H1 (cell line): Measurements from ENCODE around the gene PLPP2. TPM values are rescaled to one million over a fixed set of nuclear protein-coding genes. Genes with fewer than 3 reads are reported as not detected.

Experiments
- CTCF ChIA-PET: fragments of 300-600 bp; sonication (Branson Sonifier 250); formaldehyde crosslinking; loops from one replicate; lab custom pipeline; 2021; ENCODE audit not compliant: partially characterized antibody; lab: Charles Lee
- POLR2A ChIA-PET: fragments of 300-600 bp; sonication (Branson Sonifier 250); formaldehyde crosslinking; loops from one replicate; lab custom pipeline; 2021; ENCODE audit warnings: inconsistent platforms; ENCODE audit not compliant: partially characterized antibody; lab: Charles Lee
- DNase-seq, 2 experiments: peaks; one replicate each; pipeline versions ENCODE4 v3.0.0 to v3.0.0-alpha.2; 2010 to 2022; ENCODE audit warnings: low spot score in 2 of 2, low read depth in 1 of 2, mixed read lengths in 1 of 2
- FAIRE-seq: peaks from 2 replicates; lab custom pipeline; 2011; peaks lifted over from hg19 to GRCh38; lab: Jason Lieb, UNC
- H2AFZ ChIP-seq: 2 replicates; pipeline ENCODE4 v1.8.1; 2012; ENCODE audit warnings: low read length, inconsistent platforms
- H2AK5ac ChIP-seq: 2 replicates; pipeline ENCODE4 v1.6.1; 2013; ENCODE audit warnings: low read depth, low read length
- H2BK120ac ChIP-seq: replicated peaks from 2 replicates; pipeline ENCODE3; 2013; ENCODE audit warnings: low read depth, low read length, inconsistent platforms
- H2BK12ac ChIP-seq: 2 replicates; pipeline ENCODE4 v1.6.1; 2013; ENCODE audit warnings: low read depth, low read length
- H2BK15ac ChIP-seq: 2 replicates; pipeline ENCODE4 v1.6.1; 2013; ENCODE audit warnings: low read length
- H2BK20ac ChIP-seq: 2 replicates; pipeline ENCODE4 v1.6.1; 2013; ENCODE audit warnings: low read length
- H2BK5ac ChIP-seq: 2 replicates; pipeline ENCODE4 v1.6.1; 2013; ENCODE audit warnings: low read depth, low read length
- H3K14ac ChIP-seq: 2 replicates; pipeline ENCODE4 v1.6.1; 2013; ENCODE audit warnings: inconsistent platforms; ENCODE audit not compliant: insufficient read length
- H3K18ac ChIP-seq: 2 replicates; pipeline ENCODE4 v1.6.1; 2013; ENCODE audit warnings: low read length; ENCODE audit errors: extremely low read depth
- H3K23ac ChIP-seq: 2 replicates; pipeline ENCODE4 v1.6.1; 2013; ENCODE audit warnings: inconsistent platforms; ENCODE audit not compliant: insufficient read length
- H3K23me2 ChIP-seq: 2 replicates; pipeline ENCODE4 v1.6.1; 2013; ENCODE audit warnings: low read depth, low read length
- H3K27ac ChIP-seq: 2 replicates; pipeline ENCODE4 v1.6.1; 2011; ENCODE audit warnings: low read depth, low read length, inconsistent platforms
- H3K27me3 ChIP-seq, 4 experiments: replicated peaks in 1 of 4; 1 replicate in 1 of 4; 2 replicates in 3 of 4; pipeline versions ENCODE4 v1.6.1 to v1.8.1; 2011 to 2013; ENCODE audit warnings: low read length in 3 of 4, mild to moderate bottlenecking in 3 of 4, inconsistent platforms in 2 of 4, mixed read lengths in 2 of 4, moderate library complexity in 1 of 4; ENCODE audit not compliant: control insufficient read depth in 3 of 4, insufficient read depth in 3 of 4; ENCODE audit errors: extremely low read depth in 1 of 4
- H3K36me3 ChIP-seq, 4 experiments: 2 replicates each; pipeline versions ENCODE4 v1.6.1 to v1.8.1; 2011 to 2013; ENCODE audit warnings: mild to moderate bottlenecking in 4 of 4, low read length in 3 of 4, moderate library complexity in 2 of 4, control low read depth in 1 of 4, inconsistent platforms in 1 of 4; ENCODE audit not compliant: insufficient read depth in 4 of 4, control insufficient read depth in 2 of 4
- H3K4ac ChIP-seq: replicated peaks from 2 replicates; pipeline ENCODE3; 2013; ENCODE audit warnings: low read length, low read depth, mixed read lengths, inconsistent platforms; ENCODE audit not compliant: insufficient read length
- H3K4me1 ChIP-seq, 4 experiments: replicated peaks in 1 of 4; 1 replicate in 1 of 4; 2 replicates in 3 of 4; pipeline versions ENCODE4 v1.6.1 to v1.8.1; 2011 to 2013; ENCODE audit warnings: low read length in 3 of 4, inconsistent platforms in 2 of 4, mixed read lengths in 1 of 4; ENCODE audit not compliant: insufficient read depth in 4 of 4, control insufficient read depth in 3 of 4
- H3K4me2 ChIP-seq, 2 experiments: 2 replicates each; pipeline versions ENCODE4 v1.6.1 to v1.8.1; 2011 to 2013; ENCODE audit warnings: low read depth in 2 of 2, low read length in 2 of 2, control low read depth in 1 of 2, inconsistent platforms in 1 of 2, mild to moderate bottlenecking in 1 of 2; ENCODE audit not compliant: insufficient read depth in 1 of 2
- H3K4me3 ChIP-seq, 4 experiments: fragments of 200-600, 300-600 bp in 1 of 4; sonication (generic), shearing (Covaris generic), sonication (Bioruptor Twin) in 1 of 4; 2 replicates each; pipeline versions ENCODE4 v1.5.1 to v1.8.1; 2011 to 2016; ENCODE audit warnings: low read length in 4 of 4, low read depth in 3 of 4, control low read depth in 2 of 4, inconsistent platforms in 2 of 4, mild to moderate bottlenecking in 2 of 4, mixed read lengths in 1 of 4, moderate library complexity in 1 of 4; ENCODE audit not compliant: insufficient read depth in 2 of 4; ENCODE audit errors: extremely low read depth in 1 of 4
- H3K56ac ChIP-seq: replicated peaks from 2 replicates; pipeline ENCODE3; 2013; ENCODE audit warnings: low read depth, mild to moderate bottlenecking, mixed read lengths, low read length, inconsistent platforms; ENCODE audit not compliant: insufficient read length
- H3K79me1 ChIP-seq: 2 replicates; pipeline ENCODE4 v1.6.1; 2013; ENCODE audit warnings: low read depth, low read length, control low read depth
- H3K79me2 ChIP-seq, 2 experiments: 2 replicates each; pipeline versions ENCODE4 v1.6.1 to v1.8.1; 2012 to 2013; ENCODE audit warnings: low read length in 2 of 2, mild to moderate bottlenecking in 2 of 2, inconsistent platforms in 1 of 2; ENCODE audit not compliant: insufficient read depth in 2 of 2, control insufficient read depth in 1 of 2
- H3K9ac ChIP-seq, 4 experiments: replicated peaks in 1 of 4; 1 replicate in 1 of 4; 2 replicates in 3 of 4; pipeline versions ENCODE4 v1.6.1 to v1.8.1; 2011 to 2013; ENCODE audit warnings: low read depth in 3 of 4, low read length in 3 of 4, control low read depth in 2 of 4, mild to moderate bottlenecking in 2 of 4, moderate library complexity in 2 of 4, inconsistent platforms in 1 of 4; ENCODE audit errors: extremely low read depth in 1 of 4
- H3K9me3 ChIP-seq, 2 experiments: 2 replicates each; pipeline versions ENCODE4 v1.6.1 to v1.8.1; 2012 to 2013; ENCODE audit warnings: mild to moderate bottlenecking in 2 of 2, moderate library complexity in 2 of 2, control low read depth in 1 of 2, inconsistent platforms in 1 of 2, low read depth in 1 of 2, low read length in 1 of 2, mixed read lengths in 1 of 2; ENCODE audit not compliant: insufficient read depth in 2 of 2
- H4K20me1 ChIP-seq, 2 experiments: replicated peaks in 1 of 2; 2 replicates each; pipeline versions ENCODE3 to v1.8.1; 2011 to 2013; ENCODE audit warnings: inconsistent platforms in 2 of 2, low read length in 2 of 2, mild to moderate bottlenecking in 1 of 2; ENCODE audit not compliant: insufficient read depth in 2 of 2, control insufficient read depth in 1 of 2
- H4K5ac ChIP-seq: 2 replicates; pipeline ENCODE4 v1.6.1; 2013; ENCODE audit warnings: low read length, low read depth, mixed read lengths, inconsistent platforms; ENCODE audit not compliant: insufficient read length
- H4K8ac ChIP-seq: 2 replicates; pipeline ENCODE4 v1.8.0; 2013; ENCODE audit warnings: mild to moderate bottlenecking, moderate library complexity, low read length, inconsistent platforms; ENCODE audit not compliant: insufficient read depth; ENCODE audit errors: extremely low read depth
- H4K91ac ChIP-seq: replicated peaks from 2 replicates; pipeline ENCODE3; 2013; ENCODE audit warnings: low read length, mixed read lengths, inconsistent platforms; ENCODE audit not compliant: insufficient read length
- BRCA1 ChIP-seq: IDR thresholded peaks from 2 replicates; pipeline ENCODE4 v1.6.1; 2012; ENCODE audit warnings: low read depth, low read length, improper control_type of control experiment
- CEBPB ChIP-seq: IDR thresholded peaks from 2 replicates; pipeline ENCODE4 v1.6.1; 2012; ENCODE audit warnings: low read depth, low read length
- EP300 ChIP-seq, 2 experiments: IDR thresholded peaks; 1 replicate in 1 of 2; 2 replicates in 1 of 2; pipeline ENCODE4 v1.6.1; 2011 to 2012; ENCODE audit warnings: low read depth in 2 of 2, low read length in 2 of 2, mild to moderate bottlenecking in 2 of 2, borderline replicate concordance in 1 of 2, inconsistent platforms in 1 of 2, moderate library complexity in 1 of 2
- GTF2F1 ChIP-seq: IDR thresholded peaks from 2 replicates; pipeline ENCODE4 v1.6.1; 2012; ENCODE audit warnings: low read depth, low read length, improper control_type of control experiment, borderline replicate concordance
- HDAC6 ChIP-seq: IDR thresholded peaks from one replicate; pipeline ENCODE4 v1.7.1; 2012; ENCODE audit warnings: low read depth, mild to moderate bottlenecking, inconsistent platforms, low read length, moderate library complexity
- JUND ChIP-seq: IDR thresholded peaks from 2 replicates; pipeline ENCODE4 v1.6.1; 2011; ENCODE audit warnings: mild to moderate bottlenecking, improper control_type of control experiment, low read length
- KDM4A ChIP-seq: IDR thresholded peaks from one replicate; pipeline ENCODE4 v1.7.1; 2012; ENCODE audit warnings: low read depth, mild to moderate bottlenecking, moderate library complexity, low read length, inconsistent platforms; ENCODE audit not compliant: severe bottlenecking
- NANOG ChIP-seq: IDR thresholded peaks from 2 replicates; pipeline ENCODE4 v1.6.1; 2011; ENCODE audit warnings: low read length, low read depth, mild to moderate bottlenecking, inconsistent platforms; ENCODE audit not compliant: insufficient read depth, poor library complexity, severe bottlenecking
- SIX5 ChIP-seq: IDR thresholded peaks from 2 replicates; pipeline ENCODE4 v1.6.1; 2011; ENCODE audit warnings: mild to moderate bottlenecking, low read depth, low read length
- WGBS, 2 experiments: shearing (Covaris generic) in 1 of 2; methylation state at CpG; one replicate each; pipeline versions ENCODE4 v1.1.6 to v1.1.7; 2013 to 2015; ENCODE audit warnings: low lambda C conversion rate in 2 of 2, mixed read lengths in 2 of 2, inconsistent platforms in 1 of 2, low coverage in 1 of 2, missing lambda C conversion rate in 1 of 2; ENCODE audit not compliant: insufficient replicate concordance in 2 of 2, insufficient coverage in 1 of 2, insufficient read length in 1 of 2; ENCODE audit errors: extremely low coverage in 1 of 2, missing lambda C conversion rate in 1 of 2; 5-methylcytosine and 5-hydroxymethylcytosine counted together
- polyA plus RNA-seq, 7 experiments: library from polyadenylated mRNA; depleted of rRNA in 3 of 7; stranded (reverse) in 5 of 7; unstranded in 2 of 7; fragments of >200 nt in 5 of 7; fragments of 200-250 nt in 2 of 7; gene quantifications; 1 replicate in 5 of 7; 2 replicates in 1 of 7; 4 replicates in 1 of 7; pipeline versions ENCODE4 v1.2.1 to v1.2.3, GENCODE V29; 2011 to 2013; ENCODE audit warnings: missing spikeins in 2 of 7, mixed read lengths in 2 of 7
- total RNA-seq: library from RNA; stranded (reverse); fragmentation: NEBNext Ultra II Directional; extraction: Animal tissue kit (Norgen Biotek cat#: 25700); gene quantifications from 2 replicates; pipeline ENCODE4 v1.2.1, GENCODE V29; 2021
- TF ChIP-seq, protein P1 (sequence below): IDR thresholded peaks from 2 replicates; pipeline ENCODE4 v1.6.1; 2011; ENCODE audit warnings: low read depth, mild to moderate bottlenecking, low read length; ENCODE audit not compliant: insufficient read depth

The PLPP2 gene
- total and polyA plus RNA-seq, 2 of the 8 experiments (the other 6 are each of a cell fraction or from before 2014, with no cell fraction given) = 101 to 195 TPM

DNA sequence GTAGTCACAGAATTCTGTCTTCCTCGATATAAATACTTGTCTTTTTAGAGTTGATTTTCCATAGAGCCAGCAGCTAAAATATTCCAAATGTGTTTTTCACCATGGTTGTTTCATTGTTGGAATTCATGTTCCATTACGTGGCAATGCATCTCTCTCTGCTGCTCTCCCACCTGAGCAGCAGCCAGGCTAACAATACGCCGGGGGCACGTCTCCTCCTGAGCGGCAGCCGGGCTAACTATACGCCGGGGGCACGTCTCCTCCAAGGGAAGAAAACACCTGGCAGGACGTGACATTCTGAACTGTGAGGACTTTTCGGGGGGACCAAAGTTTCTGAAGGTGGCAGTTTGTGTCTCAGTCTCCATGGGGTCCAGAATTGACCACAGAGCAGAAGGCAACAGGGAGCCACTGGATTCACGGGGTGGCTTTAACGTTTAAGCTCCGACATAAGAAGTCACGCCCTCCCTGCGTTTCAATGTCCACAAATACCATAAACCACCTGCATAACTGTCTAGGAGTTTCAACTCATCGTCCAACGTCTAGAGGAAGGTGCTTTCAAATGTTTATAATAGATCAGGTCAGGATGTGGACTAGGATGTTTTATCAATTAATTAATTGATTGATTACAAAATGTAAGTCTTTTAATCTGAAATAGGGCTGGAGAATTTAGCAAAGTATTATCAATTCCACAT is 15.1 kb downstream of the PLPP2 start:
- Histone ChIP-seq H3K9ac (no peak overlapping the region), H3K79me2 (no peaks in the 10 kb centered on the region), H3K23ac (no peak overlapping the region), H3K14ac (no peak overlapping the region), H3K27me3 (no peaks in the 10 kb centered on the region), H2BK15ac (no peak overlapping the region), H3K4me1 (peaks cover 0 to 9% (median 3%) of the 10 kb centered on the region in 4 experiments; a peak in 2 of 7 replicates), H4K91ac (no peak overlapping the region), H2BK5ac (no peak overlapping the region), H2AFZ (no peak overlapping the region), H3K56ac (no peak overlapping the region)
- POLR2A ChIA-PET = interaction anchor here (1.2 to 9.9 kb wide), 4 partner anchors 9 to 112 kb away, joined by 3 to 88 read pairs (median 8); no protein-coding TSS in a partner anchor
- TF ChIP-seq GTF2F1 (no peak), SIX5 (no peak), EP300 (IDR thresholded peaks at IDR 0.05; ENCODE audit: borderline replicate concordance in 1 of 2, low read depth in 2 of 2, low read length in 2 of 2) (no peak), NANOG (no peak), KDM4A (no peak), JUND (no peak), BRCA1 (no peak), HDAC6 (no peak), CEBPB (no peak)
- TF ChIP-seq, protein P1, sequence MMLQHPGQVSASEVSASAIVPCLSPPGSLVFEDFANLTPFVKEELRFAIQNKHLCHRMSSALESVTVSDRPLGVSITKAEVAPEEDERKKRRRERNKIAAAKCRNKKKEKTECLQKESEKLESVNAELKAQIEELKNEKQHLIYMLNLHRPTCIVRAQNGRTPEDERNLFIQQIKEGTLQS = no peak
- TF ChIP-seq, all 59 proteins: peak for 0
- CTCF ChIA-PET = interaction anchor here (1.1 to 3.1 kb wide), 2 partner anchors 9 to 20 kb away, joined by 4 to 18 read pairs; no protein-coding TSS in a partner anchor
- Histone ChIP-seq H3K4ac (no peak overlapping the region), H3K4me3 (no peak overlapping the region), H3K18ac (no peak overlapping the region), H3K9me3 (no peaks in the 10 kb centered on the region), H2BK20ac (no peak overlapping the region), H4K8ac (no peak overlapping the region), H3K4me2 (no peak overlapping the region), H3K36me3 (peaks cover 0 to 17% (median 6%) of the 10 kb centered on the region in 4 experiments; a peak in 6 of 8 replicates), H3K23me2 (no peaks in the 10 kb centered on the region), H2BK120ac (no peak overlapping the region), H3K79me1 (no peaks in the 10 kb centered on the region), H3K27ac (no peak overlapping the region), H4K5ac (no peak overlapping the region), H2BK12ac (no peak overlapping the region), H2AK5ac (no peak overlapping the region), H4K20me1 (peaks cover 0 to 5% of the 10 kb centered on the region in 2 experiments)
- FAIRE-seq (no peak), DNase-seq (no peak)
- 94% methylated on average over 19 of the region's 19 CpGs; no CpG with 5 or more reads in 1 of the 2 experiments for WGBS, 2 experiments
